Breast epithelium (tissue), 4 donors: ENCODE results near the gene ZNF148. TPM values are rescaled to one million over a fixed set of nuclear protein-coding genes. Genes with fewer than 3 reads are reported as not detected.
A peak's percentile ranks its signal among the peaks of the same experiment; 100 is the strongest.

Experiments used
- DNase-seq, 2 donors: peaks; one replicate each; pipeline ENCODE4 v3.0.0-alpha.2; 2019; ENCODE audit warnings: low spot score in 2 of 2
- H3K27ac ChIP-seq, 2 donors: fragments of 200-600 bp; sonication (generic) in 1 of 2; one replicate each; pipeline ENCODE4 v1.5.1; 2016 to 2019; ENCODE audit warnings: mild to moderate bottlenecking in 1 of 2
- H3K27me3 ChIP-seq, 2 donors: fragments of 200-600 bp; sonication (generic) in 1 of 2; one replicate each; pipeline versions ENCODE4 v1.5.1 to v1.6.0; 2017 to 2019; ENCODE audit warnings: control low read depth in 1 of 2, mild to moderate bottlenecking in 1 of 2
- H3K36me3 ChIP-seq: fragments of 200-600 bp; one replicate; pipeline ENCODE4 v1.5.1; 2019
- H3K4me1 ChIP-seq, 2 donors: fragments of 200-600 bp; sonication (generic); one replicate each; pipeline ENCODE4 v1.5.1; 2016 to 2019; ENCODE audit warnings: control low read depth in 1 of 2
- H3K4me3 ChIP-seq, 3 donors: fragments of 200-600 bp; sonication (generic); 1 replicate in 2 of 3; 2 replicates in 1 of 3; pipeline ENCODE4 v1.5.1; 2016 to 2019; ENCODE audit warnings: mild to moderate bottlenecking in 3 of 3, moderate library complexity in 2 of 3
- H3K9me3 ChIP-seq, 2 donors: fragments of 200-600 bp; sonication (generic) in 1 of 2; one replicate each; pipeline ENCODE4 v1.5.1; 2016 to 2019; ENCODE audit warnings: control low read depth in 1 of 2
- CTCF ChIP-seq, 3 donors: fragments of 450-650 bp; IDR thresholded peaks; one replicate each; pipeline ENCODE4 v1.5.1; 2016 to 2017; ENCODE audit warnings: antibody characterized with exemption in 3 of 3, mild to moderate bottlenecking in 3 of 3, moderate library complexity in 3 of 3
- POLR2A ChIP-seq: fragments of 450-650 bp; IDR thresholded peaks from one replicate; pipeline ENCODE4 v1.6.1; 2016; ENCODE audit warnings: antibody characterized with exemption, mild to moderate bottlenecking, moderate library complexity
- POLR2AphosphoS5 ChIP-seq, 3 donors: sonication (generic); formaldehyde crosslinking; IDR thresholded peaks; one replicate each; pipeline ENCODE4 v1.6.1; 2017; ENCODE audit warnings: antibody characterized with exemption in 3 of 3
- intact Hi-C: fragments of 100-400 bp; cut with DNase I; formaldehyde crosslinking; loops from one replicate; pipeline ENCODE4 v1.15.1; 2023; ENCODE audit warnings: low total_unique reads
- total RNA-seq, 3 donors: library from RNA; depleted of rRNA; stranded (reverse); fragments of >200 nt; gene quantifications; one replicate each; pipeline ENCODE4 v1.1.0, GENCODE V29; 2016

Gene ZNF148
- total RNA-seq, 3 donors from 2014 or later, result 29.8 to 47.7 (median 31.8) TPM

GRCh38 chr3:125186800-125187598 lies 188.1 kb downstream of the ZNF148 start:
- no peaks in the 10 kb centered on the region for H3K36me3 ChIP-seq
- peak overlapping the region; percentile 3 to 38 for H3K27ac ChIP-seq
- H3K27me3 ChIP-seq, result no peaks in the 10 kb centered on the region
- TF ChIP-seq POLR2A (no peak), POLR2AphosphoS5 (IDR thresholded peaks at IDR 0.05) (no peak), CTCF (IDR thresholded peaks at IDR 0.05) (no peak)
- H3K9me3 ChIP-seq, result no peaks in the 10 kb centered on the region
- no peaks in the 10 kb centered on the region for H3K4me1 ChIP-seq
- intact Hi-C loops, result no loop called here
- H3K4me3 ChIP-seq, result no peak overlapping the region
- DNase-seq, result no peak

- TF ChIP-seq POLR2A (no peak), POLR2AphosphoS5 (IDR thresholded peaks at IDR 0.05) (no peak), CTCF (IDR thresholded peaks at IDR 0.05) (no peak)
- Histone ChIP-seq H3K9me3 (no peaks in the 10 kb centered on the region), H3K36me3 (no peaks in the 10 kb centered on the region), H3K27me3 (no peaks in the 10 kb centered on the region), H3K27ac (peak overlapping the region; percentile 3 to 38), H3K4me1 (no peaks in the 10 kb centered on the region), H3K4me3 (no peak overlapping the region)
- no peak for DNase-seq
- intact Hi-C loops, result no loop called here
Measured at GRCh38 chr3:125186261-125186787, 188.8 kb downstream of the ZNF148 start.

- no peak overlapping the region for H3K4me3 ChIP-seq
- H3K9me3 ChIP-seq, result no peaks in the 10 kb centered on the region
- no peaks in the 10 kb centered on the region for H3K4me1 ChIP-seq
- H3K27ac ChIP-seq, result no peak overlapping the region
- no peak for TF ChIP-seq CTCF (IDR thresholded peaks at IDR 0.05)
- TF ChIP-seq POLR2AphosphoS5 (IDR thresholded peaks at IDR 0.05), result no peak
- TF ChIP-seq POLR2A, result no peak
- DNase-seq, result no peak
- intact Hi-C loops, result no loop called here
- H3K36me3 ChIP-seq, result no peaks in the 10 kb centered on the region
- no peaks in the 10 kb centered on the region for H3K27me3 ChIP-seq
Measured at GRCh38 chr3:125185805-125186204, 189.3 kb downstream of the ZNF148 start.

GRCh38 chr3:125179884-125180240 lies 195.3 kb downstream of the ZNF148 start:
- no peaks in the 10 kb centered on the region for H3K4me1 ChIP-seq
- no peak for DNase-seq
- H3K27me3 ChIP-seq, result no peaks in the 10 kb centered on the region
- TF ChIP-seq CTCF (IDR thresholded peaks at IDR 0.05), result no peak
- TF ChIP-seq POLR2A, result no peak
- no peak for TF ChIP-seq POLR2AphosphoS5 (IDR thresholded peaks at IDR 0.05)
- no peaks in the 10 kb centered on the region for H3K9me3 ChIP-seq
- no peak overlapping the region for H3K4me3 ChIP-seq
- no peaks in the 10 kb centered on the region for H3K36me3 ChIP-seq
- H3K27ac ChIP-seq, result no peak overlapping the region
- intact Hi-C loops, result no loop called here

GRCh38 chr3:125179143-125179883 lies 195.8 kb downstream of the ZNF148 start:
- no peak for DNase-seq
- Histone ChIP-seq H3K36me3 (no peaks in the 10 kb centered on the region), H3K4me1 (no peaks in the 10 kb centered on the region), H3K27me3 (no peaks in the 10 kb centered on the region), H3K9me3 (no peaks in the 10 kb centered on the region), H3K27ac (no peak overlapping the region), H3K4me3 (no peak overlapping the region)
- intact Hi-C loops, result no loop called here
- TF ChIP-seq POLR2AphosphoS5 (IDR thresholded peaks at IDR 0.05), result no peak
- TF ChIP-seq POLR2A, result no peak
- TF ChIP-seq CTCF (IDR thresholded peaks at IDR 0.05), result no peak
